Dendritic cell treated with granulocyte-macrophage colony-stimulating factor and Interleukin-4, amounts not matched to agents 40 ng/mL and 50 ng/mL, for 4 days (primary cell): ENCODE results near the gene SCARB2.

Experiments
- H3K27ac Mint-ChIP-seq: one replicate; pipeline ENCODE4 v1.8.0; 2022; ENCODE audit warnings: mild to moderate bottlenecking, mixed read lengths
- H3K27me3 Mint-ChIP-seq: one replicate; pipeline ENCODE4 v1.8.0; 2022; ENCODE audit warnings: mild to moderate bottlenecking, mixed read lengths
- H3K36me3 Mint-ChIP-seq: one replicate; pipeline ENCODE4 v1.8.0; 2022; ENCODE audit warnings: low read depth, mixed read lengths
- H3K4me1 Mint-ChIP-seq: one replicate; pipeline ENCODE4 v1.8.0; 2022; ENCODE audit warnings: low read depth, mixed read lengths
- H3K4me3 Mint-ChIP-seq: one replicate; pipeline ENCODE4 v1.8.0; 2022; ENCODE audit warnings: mild to moderate bottlenecking, moderate library complexity, mixed read lengths
- H3K9me3 Mint-ChIP-seq: one replicate; pipeline ENCODE4 v1.8.0; 2022; ENCODE audit warnings: mixed read lengths
- intact Hi-C: fragments of 100-400 bp; cut with micrococcal nuclease; formaldehyde crosslinking; loops from one replicate; pipeline ENCODE4 v1.15.0; 2022

SCARB2 gene

DNA sequence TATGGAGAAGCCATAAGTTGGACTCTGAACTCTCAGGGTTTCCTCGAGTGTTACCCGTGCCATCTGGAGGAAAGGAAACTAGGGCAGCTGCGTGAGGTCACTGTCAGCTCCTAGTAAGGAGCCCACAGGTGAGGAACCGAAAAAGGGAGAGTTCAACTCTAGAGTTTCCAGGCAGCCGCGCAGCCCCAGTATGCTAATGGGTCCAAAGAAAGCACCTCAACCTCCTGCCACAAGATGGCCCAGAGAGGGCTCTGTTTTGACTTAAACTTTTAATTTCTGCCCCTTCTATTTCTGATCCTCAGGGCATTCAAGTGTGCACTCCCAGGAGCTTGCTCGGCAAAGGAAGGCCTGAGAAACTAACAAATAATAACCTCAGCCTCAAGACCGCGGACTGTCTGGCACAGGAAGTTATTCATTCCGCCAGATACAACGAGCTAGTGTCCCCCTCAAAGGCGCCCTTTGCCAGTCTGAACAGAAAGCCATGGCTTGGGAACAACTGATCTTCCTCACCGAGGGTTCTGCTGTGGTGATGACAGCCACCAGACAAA is 13.9 kb downstream of the SCARB2 start:
- intact Hi-C loops = loop anchor here (2.0 kb wide), 1 partner anchor 13 kb away; the partner anchor contains the start of gene SCARB2
- peak overlapping the region; percentile 32 for H3K4me3 Mint-ChIP-seq
- peak overlapping the region; percentile 76 for H3K27ac Mint-ChIP-seq
- no peaks in the 10 kb centered on the region for H3K27me3 Mint-ChIP-seq
- H3K4me1 Mint-ChIP-seq = peaks cover 52% of the 10 kb centered on the region
- no peaks in the 10 kb centered on the region for H3K9me3 Mint-ChIP-seq
- peaks cover 9% of the 10 kb centered on the region for H3K36me3 Mint-ChIP-seq

DNA sequence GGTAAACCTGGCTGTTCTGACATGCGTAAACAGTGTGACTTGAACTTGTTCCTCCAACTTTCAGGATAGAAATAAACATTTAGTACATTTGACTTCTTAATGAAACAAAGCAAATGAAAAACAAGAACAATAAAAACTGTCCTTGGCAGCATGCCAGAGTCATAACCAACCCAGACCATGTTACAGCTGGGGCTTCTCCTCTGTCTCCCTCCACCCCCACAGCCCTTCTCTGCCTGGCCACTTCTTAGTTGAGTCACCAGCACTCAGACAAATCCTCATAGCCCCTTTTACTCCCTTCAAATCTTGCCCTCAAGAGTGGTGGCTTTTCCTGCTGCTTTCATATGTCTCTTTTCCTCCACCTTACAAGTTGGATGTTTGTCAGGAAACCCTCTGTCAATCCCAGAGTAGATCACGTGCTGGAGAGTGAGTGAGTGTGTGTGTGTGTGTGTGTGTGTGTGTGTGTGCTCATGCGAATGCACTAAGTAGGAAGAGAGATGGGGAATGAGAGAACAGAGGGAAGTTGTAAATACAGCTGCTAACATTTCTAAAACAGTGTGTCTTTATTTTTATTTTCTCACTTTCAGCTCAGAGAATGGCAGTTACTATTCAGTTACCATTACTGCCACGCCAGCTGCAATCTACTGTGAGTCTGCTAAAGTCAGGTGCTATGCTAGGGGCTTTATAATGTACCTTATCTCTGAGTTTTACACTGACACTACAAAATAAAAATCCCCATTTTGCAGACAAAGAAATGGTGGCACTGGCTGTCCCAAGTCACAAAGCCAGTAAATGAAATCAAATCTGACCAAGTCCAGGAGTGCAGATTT is 15.0 kb downstream of the SCARB2 start:
- H3K36me3 Mint-ChIP-seq = peaks cover 21% of the 10 kb centered on the region
- H3K4me1 Mint-ChIP-seq = peaks cover 63% of the 10 kb centered on the region
- no peak overlapping the region for H3K4me3 Mint-ChIP-seq
- H3K9me3 Mint-ChIP-seq = no peaks in the 10 kb centered on the region
- intact Hi-C loops = loop anchor here (2.0 kb wide), 1 partner anchor 14 kb away; the partner anchor contains the start of gene SCARB2
- no peaks in the 10 kb centered on the region for H3K27me3 Mint-ChIP-seq
- H3K27ac Mint-ChIP-seq = peak overlapping the region; percentile 80

DNA sequence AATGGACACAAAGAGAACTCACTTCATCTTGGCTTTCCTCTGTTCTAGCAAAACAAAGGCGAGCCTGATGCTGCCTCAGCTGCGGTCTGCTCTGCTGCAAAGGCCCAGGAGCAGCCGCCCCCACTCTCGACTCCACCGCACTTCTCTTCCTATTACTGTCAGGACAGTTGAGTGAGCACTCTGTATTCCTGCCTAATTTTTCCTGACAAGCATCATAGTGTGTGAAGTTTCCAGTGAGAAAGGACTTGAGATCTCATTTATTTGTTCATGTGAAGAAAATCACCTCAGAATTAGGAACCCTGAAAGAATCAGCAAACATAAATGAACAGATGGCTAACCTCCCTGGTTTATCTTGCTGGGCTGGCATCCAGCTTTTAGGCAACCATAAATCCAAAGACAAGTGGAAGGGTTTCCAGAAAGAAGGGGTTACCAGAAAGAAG is 15.6 kb downstream of the SCARB2 start:
- no peaks in the 10 kb centered on the region for H3K27me3 Mint-ChIP-seq
- intact Hi-C loops = loop anchor here (2.0 kb wide), 1 partner anchor 15 kb away; the partner anchor contains the start of gene SCARB2

DNA sequence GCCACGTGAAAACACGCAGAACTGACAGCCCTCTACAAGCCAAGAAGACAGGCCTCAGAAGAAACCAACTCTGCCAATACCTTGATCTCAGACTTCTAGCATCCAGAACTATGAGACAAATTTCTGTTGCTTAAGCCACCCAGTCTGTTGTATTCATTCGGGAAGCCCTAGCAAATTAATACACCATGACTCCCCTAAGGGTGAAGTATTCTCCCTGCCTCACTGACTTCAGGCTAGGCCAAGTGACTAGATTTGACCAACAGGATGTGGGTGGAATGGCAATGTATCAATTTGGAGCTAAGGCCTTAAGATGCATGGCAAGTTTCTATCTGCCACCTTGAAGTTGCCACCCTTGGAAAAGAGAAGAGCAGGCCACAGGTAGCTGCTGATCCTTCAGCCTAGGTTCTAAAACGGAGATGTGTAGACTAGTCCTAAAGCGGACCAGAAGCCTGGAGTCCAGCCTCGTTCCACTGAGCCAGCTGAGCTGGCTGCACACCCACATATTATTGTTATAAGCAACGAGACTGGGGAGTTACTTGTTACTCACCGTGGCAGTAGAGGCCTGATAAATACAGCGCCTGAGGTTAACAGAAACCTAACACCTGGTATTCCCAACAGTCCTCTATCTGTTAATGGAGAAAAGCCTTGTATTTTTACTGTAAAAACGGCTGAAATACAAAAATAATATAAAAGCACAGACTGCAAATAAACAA is 16.4 kb downstream of the SCARB2 start:
- Mint-ChIP-seq H3K27ac (peak overlapping the region; percentile 80), H3K36me3 (peaks cover 35% of the 10 kb centered on the region), H3K4me3 (no peak overlapping the region), H3K9me3 (no peaks in the 10 kb centered on the region), H3K27me3 (no peaks in the 10 kb centered on the region), H3K4me1 (peaks cover 77% of the 10 kb centered on the region)
- intact Hi-C loops = no loop called here

More for the DNA sequence above, 15.6 kb downstream of the SCARB2 start:
- Mint-ChIP-seq H3K4me3 (no peak overlapping the region), H3K27ac (peak overlapping the region; percentile 80), H3K36me3 (peaks cover 27% of the 10 kb centered on the region), H3K9me3 (no peaks in the 10 kb centered on the region), H3K4me1 (peaks cover 69% of the 10 kb centered on the region)

DNA sequence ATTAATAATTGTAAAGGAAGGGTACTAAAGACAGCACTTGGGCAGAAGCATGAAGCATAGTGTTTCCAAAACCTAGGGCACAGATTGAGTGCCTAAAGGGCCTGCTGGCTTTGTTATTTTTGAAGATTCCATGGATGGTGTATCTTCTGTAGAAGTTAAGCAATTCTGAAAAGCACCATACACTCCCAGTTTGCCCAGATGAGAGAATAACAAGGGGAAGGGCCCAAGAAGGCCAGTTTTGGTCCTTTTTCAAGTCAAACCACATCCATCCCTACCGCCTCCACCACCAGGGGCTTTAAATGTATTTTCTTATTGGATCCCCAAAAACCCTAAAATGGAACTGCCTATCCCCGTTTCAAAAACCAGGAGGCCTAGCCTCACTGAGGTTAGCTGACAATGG is 17.2 kb downstream of the SCARB2 start:
- intact Hi-C loops = no loop called here
- Mint-ChIP-seq H3K27ac (peak overlapping the region; percentile 46), H3K9me3 (no peaks in the 10 kb centered on the region), H3K36me3 (peaks cover 43% of the 10 kb centered on the region), H3K4me3 (no peak overlapping the region), H3K27me3 (no peaks in the 10 kb centered on the region), H3K4me1 (peaks cover 85% of the 10 kb centered on the region)

DNA sequence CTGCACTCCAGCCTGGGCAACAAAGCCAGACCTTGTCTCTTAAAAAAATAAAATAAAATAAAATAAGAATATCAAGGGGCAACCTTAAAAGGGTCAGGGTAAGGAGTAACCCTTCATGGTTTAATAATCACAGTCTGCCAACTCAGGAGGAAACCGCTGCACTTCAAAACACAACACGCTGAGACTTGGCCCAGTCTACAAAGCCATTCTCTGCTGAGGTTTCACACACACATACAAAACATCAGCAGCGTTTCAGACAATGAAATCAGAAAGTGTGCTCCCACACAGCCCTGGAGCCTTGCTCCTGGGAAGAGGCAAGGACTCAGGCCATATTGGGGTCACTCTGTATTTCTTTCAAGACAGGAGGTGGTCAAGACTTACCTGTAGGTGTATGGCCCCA is 18.3 kb downstream of the SCARB2 start:
- Mint-ChIP-seq H3K36me3 (peaks cover 50% of the 10 kb centered on the region), H3K4me1 (peaks cover 78% of the 10 kb centered on the region), H3K27me3 (no peaks in the 10 kb centered on the region), H3K27ac (peak overlapping the region; percentile 65), H3K9me3 (no peaks in the 10 kb centered on the region), H3K4me3 (no peak overlapping the region)
- intact Hi-C loops = no loop called here

DNA sequence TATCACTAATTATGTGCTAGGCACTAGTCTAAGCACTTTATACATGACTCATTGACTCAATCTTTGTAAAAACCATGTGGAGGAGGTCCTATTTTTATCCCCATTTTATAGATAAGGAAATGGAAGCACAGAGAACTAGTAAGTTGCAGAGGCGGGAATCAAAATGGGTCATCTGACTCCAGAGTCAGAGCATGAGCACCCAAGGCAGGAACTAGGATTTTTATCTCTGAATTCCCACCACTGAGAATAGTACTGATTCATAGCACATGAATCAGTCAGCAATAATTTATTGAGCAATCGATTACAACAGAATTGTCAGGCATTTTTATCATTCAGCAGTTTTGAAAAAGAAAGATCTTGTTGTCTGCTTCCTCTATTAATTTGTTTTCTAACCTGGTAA is 19.3 kb downstream of the SCARB2 start:
- Mint-ChIP-seq H3K4me3 (no peak overlapping the region), H3K36me3 (peaks cover 60% of the 10 kb centered on the region), H3K27ac (peak overlapping the region; percentile 65), H3K9me3 (no peaks in the 10 kb centered on the region), H3K4me1 (peaks cover 68% of the 10 kb centered on the region), H3K27me3 (no peaks in the 10 kb centered on the region)
- intact Hi-C loops = no loop called here

DNA sequence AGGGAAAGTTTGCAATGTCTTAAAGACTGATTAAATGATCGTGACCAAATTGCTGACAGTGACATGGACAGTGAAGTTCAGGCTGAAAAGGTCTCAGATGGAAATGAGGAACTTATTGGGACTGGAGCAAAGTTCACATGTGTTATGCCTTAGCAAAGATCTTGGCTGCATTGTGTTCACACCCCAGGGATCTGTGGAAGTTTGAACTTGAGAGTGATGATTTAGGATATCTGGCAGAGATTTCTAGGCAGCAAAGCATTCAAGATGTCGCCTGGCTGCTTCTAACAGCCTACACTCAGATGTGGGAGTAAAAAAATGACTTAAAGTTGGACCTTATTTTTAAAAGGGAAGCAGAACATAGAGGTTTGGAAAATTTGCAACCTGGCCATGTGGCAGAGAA is 21.4 kb downstream of the SCARB2 start:
- intact Hi-C loops = no loop called here
- peaks cover 49% of the 10 kb centered on the region for H3K4me1 Mint-ChIP-seq
- H3K36me3 Mint-ChIP-seq = peaks cover 64% of the 10 kb centered on the region
- H3K27me3 Mint-ChIP-seq = no peaks in the 10 kb centered on the region
- H3K27ac Mint-ChIP-seq = peak overlapping the region; percentile 16
- H3K9me3 Mint-ChIP-seq = no peaks in the 10 kb centered on the region
- H3K4me3 Mint-ChIP-seq = no peak overlapping the region

DNA sequence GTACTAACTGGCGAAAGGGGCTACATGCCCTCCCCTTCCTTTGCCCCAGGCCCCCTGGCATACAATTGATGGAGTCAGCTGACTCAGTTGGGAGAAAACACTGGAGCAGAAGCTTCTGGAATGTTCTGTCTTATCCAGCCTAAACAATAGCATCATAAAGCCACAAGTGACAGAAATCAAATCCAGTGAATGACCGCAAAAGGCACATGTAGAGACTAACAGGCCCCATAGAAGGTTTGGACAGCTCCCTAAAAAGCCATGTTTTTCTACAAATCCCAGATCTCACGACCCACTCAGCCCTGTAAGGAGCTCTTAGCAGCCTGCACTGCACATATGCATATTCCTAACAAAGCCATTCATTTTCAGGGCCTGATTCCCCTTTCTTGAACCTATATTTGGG is 25.1 kb downstream of the SCARB2 start:
- H3K27ac Mint-ChIP-seq = no peak overlapping the region
- no peaks in the 10 kb centered on the region for H3K9me3 Mint-ChIP-seq
- no peak overlapping the region for H3K4me3 Mint-ChIP-seq
- H3K36me3 Mint-ChIP-seq = peaks cover 67% of the 10 kb centered on the region
- H3K27me3 Mint-ChIP-seq = no peaks in the 10 kb centered on the region
- peaks cover 24% of the 10 kb centered on the region for H3K4me1 Mint-ChIP-seq
- intact Hi-C loops = no loop called here

DNA sequence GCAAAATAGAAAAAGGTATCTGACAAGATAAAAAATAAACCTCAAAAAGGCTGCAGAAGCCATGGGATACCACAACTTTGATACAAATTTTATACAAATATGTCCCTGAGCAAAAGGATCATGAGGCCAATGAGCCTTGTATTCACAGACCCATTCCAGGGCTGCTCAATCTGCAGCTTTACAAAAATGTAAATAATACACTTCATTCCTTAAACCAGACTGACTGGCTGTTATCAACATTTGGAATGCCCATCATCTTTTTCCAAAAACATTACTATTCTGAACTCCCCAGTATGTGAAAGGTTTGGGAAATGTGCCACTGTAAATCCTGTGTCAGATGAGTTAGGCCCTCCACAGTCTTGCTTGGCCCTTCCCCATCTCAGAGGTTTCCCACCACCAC is 25.5 kb downstream of the SCARB2 start:
- Mint-ChIP-seq H3K4me1 (peaks cover 20% of the 10 kb centered on the region), H3K9me3 (no peaks in the 10 kb centered on the region), H3K27ac (no peak overlapping the region), H3K27me3 (no peaks in the 10 kb centered on the region), H3K36me3 (peaks cover 63% of the 10 kb centered on the region), H3K4me3 (no peak overlapping the region)
- intact Hi-C loops = no loop called here

DNA sequence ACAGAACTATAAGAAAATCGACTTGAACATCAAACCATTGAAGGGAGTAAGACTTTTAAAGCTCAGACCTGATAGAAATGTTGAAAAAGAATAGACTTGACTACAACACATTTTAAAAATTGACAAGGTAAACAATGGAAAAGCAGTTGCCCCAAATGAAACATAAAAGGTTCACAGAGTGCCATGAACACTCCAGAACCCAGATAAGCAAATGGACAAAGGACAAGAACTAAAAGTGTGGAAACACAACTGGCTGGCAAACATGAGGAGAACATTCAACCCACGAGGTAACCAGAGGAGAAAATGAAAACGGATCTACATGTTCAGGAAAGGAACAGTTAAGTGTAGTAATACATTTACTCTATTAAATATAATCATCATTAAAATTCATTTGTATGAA is 26.5 kb downstream of the SCARB2 start:
- Mint-ChIP-seq H3K27me3 (no peaks in the 10 kb centered on the region), H3K27ac (no peak overlapping the region), H3K36me3 (peaks cover 53% of the 10 kb centered on the region), H3K9me3 (no peaks in the 10 kb centered on the region), H3K4me3 (no peak overlapping the region), H3K4me1 (peaks cover 10% of the 10 kb centered on the region)
- intact Hi-C loops = no loop called here

DNA sequence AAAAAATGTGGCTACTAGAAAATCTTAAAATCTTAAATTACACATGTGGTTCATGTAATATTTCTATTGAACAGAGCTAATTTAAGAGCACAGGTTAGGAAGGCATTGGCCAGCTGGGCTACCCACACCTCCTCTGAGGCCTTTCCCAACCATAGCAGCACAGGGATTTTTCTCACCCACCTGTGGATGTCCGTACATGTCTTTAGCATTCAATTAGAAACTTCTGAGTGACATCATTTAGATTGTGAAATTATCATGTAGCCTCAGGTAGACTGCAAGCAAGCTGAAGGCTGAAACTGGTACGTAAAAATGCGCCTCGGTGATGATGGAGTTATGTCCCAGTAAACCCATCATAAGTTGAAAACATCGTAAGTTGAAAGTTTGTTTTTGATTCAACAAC is 31.2 kb downstream of the SCARB2 start:
- Mint-ChIP-seq H3K27ac (no peak overlapping the region), H3K4me1 (no peaks in the 10 kb centered on the region), H3K9me3 (no peaks in the 10 kb centered on the region), H3K27me3 (no peaks in the 10 kb centered on the region), H3K36me3 (peaks cover 43% of the 10 kb centered on the region), H3K4me3 (no peak overlapping the region)
- intact Hi-C loops = no loop called here

DNA sequence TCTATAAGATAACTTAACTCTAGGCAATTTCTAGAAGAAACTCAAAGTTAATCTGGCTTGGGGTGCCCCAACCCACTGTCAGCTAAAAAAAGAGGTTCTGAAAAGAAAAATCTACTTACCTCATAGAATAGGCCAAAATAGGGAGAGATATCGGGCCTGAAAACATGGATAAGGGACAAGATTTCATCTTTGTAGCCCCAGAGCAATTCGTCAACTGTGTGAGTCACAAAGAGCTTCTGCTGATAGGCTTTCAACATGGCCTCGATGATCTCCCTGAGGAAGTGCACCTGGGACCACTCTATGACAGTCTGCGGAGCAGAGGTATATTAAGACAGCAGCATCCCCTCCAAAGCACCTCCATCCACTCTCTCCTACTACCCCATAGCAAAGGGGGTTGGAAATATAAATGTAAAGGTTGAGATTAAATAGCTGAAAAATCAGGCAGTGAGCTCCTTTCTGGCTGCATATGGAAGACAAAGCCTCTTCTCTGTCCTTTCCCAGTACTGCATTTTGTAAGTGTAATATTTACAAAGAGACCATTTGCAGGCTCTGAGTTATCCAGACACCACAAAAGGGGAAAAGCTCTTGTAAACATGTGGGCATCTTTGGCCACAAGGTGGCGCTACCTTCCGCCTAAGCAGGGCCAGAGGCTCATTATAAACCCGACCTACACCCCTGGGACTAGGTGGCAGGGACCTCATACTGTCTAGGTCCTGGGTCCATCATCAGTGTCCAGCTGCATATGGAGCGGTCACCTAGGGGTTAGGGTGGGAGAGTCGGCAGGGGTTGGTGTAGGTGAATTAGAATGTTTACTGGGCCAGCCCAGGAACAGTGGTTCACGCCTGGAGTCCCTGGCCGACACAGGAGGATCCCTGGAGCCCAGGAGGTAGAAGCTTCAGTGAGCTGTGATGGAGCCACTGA is 34.0 kb downstream of the SCARB2 start:
- no peak overlapping the region for H3K27ac Mint-ChIP-seq
- no peaks in the 10 kb centered on the region for H3K4me1 Mint-ChIP-seq
- intact Hi-C loops = loop anchor here (1.0 to 2.0 kb wide), 2 partner anchors 199 to 325 kb away; no protein-coding TSS in a partner anchor
- no peaks in the 10 kb centered on the region for H3K9me3 Mint-ChIP-seq
- peaks cover 48% of the 10 kb centered on the region for H3K36me3 Mint-ChIP-seq
- H3K4me3 Mint-ChIP-seq = no peak overlapping the region
- no peaks in the 10 kb centered on the region for H3K27me3 Mint-ChIP-seq
